NK-92 (cell line): ENCODE results near the gene HTRA3.

ENCODE experiments used
- DNase-seq: peaks from one replicate; lab custom pipeline; 2025; ENCODE audit not compliant: unreplicated experiment; lab: John Stamatoyannopoulos, UW

HTRA3 gene

GRCh38 chr4:8322794-8323704, 53.5 kb downstream of the HTRA3 start:
- DNase-seq, result no peak

- no peak for DNase-seq
Observed at GRCh38 chr4:8323947-8324555, 54.5 kb downstream of the HTRA3 start.

GRCh38 chr4:8324640-8325239, 55.2 kb downstream of the HTRA3 start:
- no peak for DNase-seq

- no peak for DNase-seq
Observed at GRCh38 chr4:8325291-8325973, 55.9 kb downstream of the HTRA3 start.

- DNase-seq, result no peak
Observed at GRCh38 chr4:8326206-8326605, 56.7 kb downstream of the HTRA3 start.

- DNase-seq, result no peak
Observed at GRCh38 chr4:8328456-8328855, 58.9 kb downstream of the HTRA3 start.

GRCh38 chr4:8328866-8329559, 59.5 kb downstream of the HTRA3 start:
- DNase-seq, result no peak

- DNase-seq, result no peak
Observed at GRCh38 chr4:8329560-8329858, 60.0 kb downstream of the HTRA3 start.

GRCh38 chr4:8329859-8330761, 60.6 kb downstream of the HTRA3 start:
- DNase-seq, result no peak

- no peak for DNase-seq
Observed at GRCh38 chr4:8330821-8331574, 61.4 kb downstream of the HTRA3 start.

- DNase-seq, result no peak
Observed at GRCh38 chr4:8331575-8331955, 62.0 kb downstream of the HTRA3 start.

- no peak for DNase-seq
Observed at GRCh38 chr4:8332038-8332857, 62.7 kb downstream of the HTRA3 start.

- DNase-seq, result no peak
Observed at GRCh38 chr4:8332891-8333331, 63.4 kb downstream of the HTRA3 start.

GRCh38 chr4:8333726-8334460, 64.3 kb downstream of the HTRA3 start:
- DNase-seq, result no peak

GRCh38 chr4:8334786-8335460, 65.4 kb downstream of the HTRA3 start:
- DNase-seq, result no peak

GRCh38 chr4:8335848-8336247, 66.3 kb downstream of the HTRA3 start:
- no peak for DNase-seq

- no peak for DNase-seq
Observed at GRCh38 chr4:8336412-8337075, 67.0 kb downstream of the HTRA3 start.
